Right lobe of liver (tissue), 6 donors: ENCODE results near the gene PDCD5. TPM values are rescaled to one million over a fixed set of nuclear protein-coding genes. Genes with fewer than 3 reads are reported as not detected.

Source experiments
- ATAC-seq, 4 donors: fragments of 200-7000 bp; cut with Tn5 transposase; one replicate each; pipeline ENCODE4 v1.9.1; 2020; ENCODE audit warnings: mild to moderate bottlenecking in 4 of 4, moderate library complexity in 4 of 4
- DNase-seq, 3 donors: peaks; one replicate each; pipeline ENCODE4 v3.0.0-alpha.2; 2020
- H3K27ac ChIP-seq, 3 donors: fragments of 200-600 bp; one replicate each; pipeline ENCODE4 v1.8.0; 2022
- H3K27me3 ChIP-seq, 2 donors: fragments of 200-600 bp; one replicate each; pipeline ENCODE4 v1.8.0; 2022
- H3K36me3 ChIP-seq, 4 donors: fragments of 200-600 bp; sonication (generic) in 1 of 4; one replicate each; pipeline versions ENCODE4 v1.5.1 to v1.8.0; 2017 to 2022; ENCODE audit warnings: control low read depth in 1 of 4
- H3K4me1 ChIP-seq, 4 donors: fragments of 200-600 bp; sonication (generic) in 1 of 4; one replicate each; pipeline versions ENCODE4 v1.5.1 to v1.8.0; 2017 to 2022; ENCODE audit warnings: control low read depth in 1 of 4
- H3K4me3 ChIP-seq, 3 donors: fragments of 200-600 bp; one replicate each; pipeline ENCODE4 v1.8.0; 2022
- H3K9me3 ChIP-seq, 4 donors: fragments of 200-600 bp; sonication (generic) in 1 of 4; one replicate each; pipeline versions ENCODE4 v1.5.1 to v1.8.0; 2017 to 2022; ENCODE audit warnings: control low read depth in 1 of 4
- CTCF ChIP-seq, 4 donors: fragments of 200-600 bp in 3 of 4; fragments of 450-650 bp in 1 of 4; IDR thresholded peaks; one replicate each; pipeline versions ENCODE4 v1.5.1 to v1.8.0; 2016 to 2022; ENCODE audit warnings: antibody characterized with exemption in 4 of 4, mild to moderate bottlenecking in 2 of 4
- POLR2A ChIP-seq: fragments of 450-650 bp; IDR thresholded peaks from one replicate; pipeline ENCODE4 v1.6.1; 2017; ENCODE audit warnings: antibody characterized with exemption, mild to moderate bottlenecking
- WGBS: methylation state at CpG from one replicate; pipeline ENCODE4 v1.1.6; 2018; ENCODE audit warnings: low coverage, low lambda C conversion rate; ENCODE audit not compliant: insufficient coverage; ENCODE audit errors: missing lambda C conversion rate; 5-methylcytosine and 5-hydroxymethylcytosine counted together
- intact Hi-C, 2 donors: fragments of 100-400 bp; cut with DNase I; formaldehyde crosslinking; loops; one replicate each; pipeline versions ENCODE4 v1.11.2 to v1.14.1; 2022
- total RNA-seq, 6 experiments: library from RNA; depleted of rRNA in 2 of 6; stranded (reverse); fragments of >200 nt in 2 of 6; fragmentation: NEBNext Ultra II Directional in 3 of 6; extraction: Animal tissue kit (Norgen Biotek cat#: 25700) in 3 of 6; gene quantifications; one replicate each; pipeline versions ENCODE4 v1.1.0 to v1.2.4, GENCODE V29; 2016 to 2023
- donor health status: DM: no; HTN: yes; CAD: no.
- donor health status: DM: no; HTN: no; CAD: no.
- donor health status: DM: no; HTN: no; CAD: no.
- donor health status: DM: no; HTN: yes; CAD: no.
- donor health status: DM: no; HTN: yes; CAD: no.

Gene PDCD5
- total RNA-seq, 6 experiments from 2014 or later, result 25.2 to 82.8 (median 42.8) TPM

GRCh38 chr19:32619051-32619685, 38.2 kb downstream of the PDCD5 start:
- Histone ChIP-seq H3K27me3 (no peaks in the 10 kb centered on the region), H3K4me1 (no peaks in the 10 kb centered on the region), H3K9me3 (no peaks in the 10 kb centered on the region), H3K36me3 (peaks cover 0 to 18% (median 13%) of the 10 kb centered on the region in 4 donors), H3K4me3 (no peak overlapping the region), H3K27ac (no peak overlapping the region)
- DNase-seq (no peak), ATAC-seq (peak in 1 of 4 donors; percentile 16)
- intact Hi-C loops, result no loop called here
- no peak for TF ChIP-seq POLR2A
- no peak for TF ChIP-seq CTCF (IDR thresholded peaks at IDR 0.05)
- 90% methylated on average over 8 of the region's 23 CpGs for WGBS

- TF ChIP-seq CTCF (IDR thresholded peaks at IDR 0.05), result no peak
- TF ChIP-seq POLR2A, result no peak
- peak in 1 of 4 donors; percentile 59 for ATAC-seq
- WGBS, result 65% methylated on average over 10 of the region's 12 CpGs
- Histone ChIP-seq H3K27ac (no peak overlapping the region), H3K4me1 (no peaks in the 10 kb centered on the region), H3K4me3 (no peak overlapping the region), H3K9me3 (no peaks in the 10 kb centered on the region), H3K27me3 (no peaks in the 10 kb centered on the region), H3K36me3 (peaks cover 0 to 12% (median 5%) of the 10 kb centered on the region in 4 donors)
- no peak for DNase-seq
- intact Hi-C loops, result no loop called here
These were observed 41.0 kb downstream of the PDCD5 start for GRCh38 chr19:32622002-32622401.

- intact Hi-C loops, result no loop called here
- TF ChIP-seq POLR2A, result no peak
- TF ChIP-seq CTCF (IDR thresholded peaks at IDR 0.05), result no peak
- Histone ChIP-seq H3K36me3 (peaks cover 0 to 5% (median 2%) of the 10 kb centered on the region in 4 donors), H3K9me3 (no peaks in the 10 kb centered on the region), H3K27ac (no peak overlapping the region), H3K27me3 (no peaks in the 10 kb centered on the region), H3K4me3 (no peak overlapping the region), H3K4me1 (no peaks in the 10 kb centered on the region)
- 78% methylated on average over 6 of the region's 6 CpGs for WGBS
- ATAC-seq (no peak), DNase-seq (no peak)
These were observed 43.4 kb downstream of the PDCD5 start for GRCh38 chr19:32624410-32624809.

GRCh38 chr19:32626969-32627368, 46.0 kb downstream of the PDCD5 start:
- Histone ChIP-seq H3K4me1 (no peaks in the 10 kb centered on the region), H3K36me3 (peaks cover 0 to 7% (median 1%) of the 10 kb centered on the region in 4 donors), H3K4me3 (no peak overlapping the region), H3K9me3 (no peaks in the 10 kb centered on the region), H3K27me3 (no peaks in the 10 kb centered on the region), H3K27ac (no peak overlapping the region)
- TF ChIP-seq POLR2A (no peak), CTCF (IDR thresholded peaks at IDR 0.05) (no peak)
- no peak for DNase-seq
- intact Hi-C loops, result no loop called here
- 100% methylated on average over 4 of the region's 4 CpGs for WGBS
- ATAC-seq, result no peak
